HG03103 (cell line): ENCODE results near the gene SLC66A2.

Experiments
- ATAC-seq: cut with Tn5 transposase; IDR thresholded peaks from one replicate; pipeline ENCODE4 v1.9.1; 2021; ENCODE audit warnings: low read depth; ENCODE audit not compliant: unreplicated experiment

Gene SLC66A2

DNA sequence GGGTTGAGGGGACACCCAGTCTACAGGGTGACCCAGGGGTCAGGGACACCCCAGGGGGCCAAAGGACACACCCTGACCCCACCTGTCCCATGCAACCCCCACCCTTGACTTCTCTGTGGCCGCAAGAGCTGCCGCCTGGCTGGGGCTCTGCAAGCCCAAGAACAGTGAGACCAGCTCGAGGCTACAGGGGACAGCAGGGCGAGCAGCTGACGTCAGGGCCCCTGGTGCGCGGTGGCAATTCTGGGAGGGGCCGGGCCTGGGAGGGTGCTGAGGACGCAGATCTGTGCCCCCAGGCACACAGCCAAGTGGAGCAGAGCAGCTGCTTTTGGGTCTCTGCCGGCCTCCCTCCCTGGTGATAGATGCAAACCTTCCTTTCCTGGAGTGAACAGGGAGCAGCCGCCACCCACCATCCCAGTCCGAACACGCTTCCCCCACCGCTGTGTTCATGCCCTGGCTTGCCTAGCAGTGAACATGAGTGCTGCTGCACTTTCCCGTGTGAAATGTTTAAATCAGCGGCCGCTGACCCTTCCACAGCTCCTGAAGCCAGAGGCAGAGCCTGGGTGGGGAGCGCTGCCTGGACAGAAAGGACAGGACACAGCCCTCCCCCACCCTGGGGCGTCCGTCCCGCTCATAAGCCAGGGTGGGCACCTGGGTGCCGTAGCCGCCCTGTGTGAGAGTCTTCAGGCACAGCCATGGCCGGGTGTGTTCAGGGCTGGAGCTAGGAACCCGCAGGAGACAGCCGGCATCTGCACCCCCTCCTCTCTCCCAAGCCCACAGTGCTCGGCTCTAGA lies 46.9 kb downstream of the SLC66A2 start:
- no peak for ATAC-seq

DNA sequence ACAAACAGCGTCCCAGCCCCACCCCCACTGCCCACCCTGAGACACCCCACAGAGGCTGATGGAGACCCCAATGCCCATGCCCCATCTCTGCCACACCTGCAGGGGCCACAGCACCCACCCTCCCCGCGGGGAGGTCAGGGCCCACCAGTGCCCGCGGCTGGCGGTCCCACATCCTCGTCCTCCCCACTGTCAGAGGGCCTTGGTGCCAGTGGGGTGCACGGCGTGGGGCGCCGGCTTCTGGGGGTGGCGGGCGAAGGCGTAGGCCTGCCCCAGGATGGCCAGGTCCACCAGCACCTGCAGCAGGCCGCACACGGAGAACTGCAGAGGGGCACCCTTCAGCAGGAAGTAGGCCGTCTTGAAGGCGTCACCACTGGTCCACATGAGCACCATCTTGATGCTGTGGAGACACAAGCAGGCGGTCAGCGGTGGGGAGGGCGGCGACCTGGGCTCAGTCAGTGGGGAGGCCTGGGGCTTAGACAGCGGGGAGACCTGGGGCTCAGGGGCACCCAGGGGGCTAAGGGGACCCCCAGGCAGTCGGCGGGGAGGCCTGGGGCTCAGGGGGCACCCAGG lies 47.6 kb downstream of the SLC66A2 start:
- ATAC-seq: no peak

DNA sequence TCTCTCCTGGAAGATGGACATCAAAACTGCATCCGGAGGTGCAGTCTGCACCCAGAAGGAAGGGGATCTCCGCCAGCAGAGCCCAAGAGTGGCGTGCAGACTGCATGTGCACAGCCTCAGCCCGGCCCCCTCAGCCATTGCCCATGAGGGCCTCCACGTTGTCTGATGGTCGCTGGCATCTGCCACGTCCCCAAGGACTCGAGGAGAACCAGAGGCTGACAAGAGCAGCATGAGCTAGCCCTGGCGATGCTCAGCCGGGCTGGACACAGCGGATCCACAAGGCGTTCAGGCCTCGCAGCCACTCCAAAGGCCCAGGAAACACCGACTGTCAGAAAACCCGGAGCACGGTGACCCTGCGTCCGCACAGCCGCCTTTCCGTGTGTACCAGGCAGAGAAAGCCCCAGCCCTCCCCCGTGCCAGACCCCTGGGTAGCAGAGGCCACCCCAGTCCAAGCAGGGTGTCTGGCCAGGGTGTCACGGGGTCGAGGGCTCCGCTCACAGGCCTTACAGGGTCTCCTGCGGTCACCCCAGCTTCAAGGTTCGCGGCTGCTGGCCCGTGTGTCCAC lies 48.3 kb downstream of the SLC66A2 start:
- ATAC-seq: no peak

DNA sequence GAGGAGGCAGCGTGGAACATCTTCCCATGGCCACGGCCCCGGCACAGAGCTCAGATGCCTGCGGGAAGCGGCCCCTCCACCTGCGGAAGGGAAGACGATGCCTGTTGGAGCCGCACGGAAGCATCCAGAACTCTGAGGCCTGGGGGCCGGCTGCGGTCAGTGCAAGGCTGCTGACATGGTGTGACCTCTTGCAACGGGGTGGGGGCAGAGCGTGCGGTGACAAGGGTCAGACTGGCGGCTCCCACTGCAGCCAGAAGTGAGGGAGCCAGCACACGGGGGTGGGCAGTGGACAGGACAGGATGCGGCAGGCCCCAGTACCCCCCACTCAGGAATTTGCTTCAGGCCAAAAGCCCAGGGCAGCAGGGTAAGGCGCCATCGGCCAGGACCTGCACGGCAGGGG lies 48.8 kb downstream of the SLC66A2 start:
- no peak for ATAC-seq

DNA sequence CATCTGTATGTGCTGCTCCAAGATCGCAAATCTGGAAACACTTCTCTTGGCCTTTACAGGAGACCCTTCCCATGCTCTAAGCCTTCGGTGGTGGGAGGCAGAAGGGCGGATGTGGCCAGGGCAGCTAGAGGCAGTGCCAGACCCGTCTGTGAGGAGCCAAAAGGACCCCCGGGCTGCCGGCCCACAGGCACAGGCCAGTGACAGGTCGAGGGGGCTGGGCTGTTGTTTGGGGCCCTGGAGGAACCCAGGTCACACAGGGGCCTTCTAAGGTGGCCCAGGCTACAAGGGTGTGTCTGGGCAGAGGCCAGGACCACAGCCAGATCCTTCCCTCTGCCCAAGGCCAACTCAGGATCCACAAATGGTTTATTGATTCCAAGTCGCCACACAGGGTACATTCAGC lies 49.4 kb downstream of the SLC66A2 start:
- ATAC-seq: no peak

DNA sequence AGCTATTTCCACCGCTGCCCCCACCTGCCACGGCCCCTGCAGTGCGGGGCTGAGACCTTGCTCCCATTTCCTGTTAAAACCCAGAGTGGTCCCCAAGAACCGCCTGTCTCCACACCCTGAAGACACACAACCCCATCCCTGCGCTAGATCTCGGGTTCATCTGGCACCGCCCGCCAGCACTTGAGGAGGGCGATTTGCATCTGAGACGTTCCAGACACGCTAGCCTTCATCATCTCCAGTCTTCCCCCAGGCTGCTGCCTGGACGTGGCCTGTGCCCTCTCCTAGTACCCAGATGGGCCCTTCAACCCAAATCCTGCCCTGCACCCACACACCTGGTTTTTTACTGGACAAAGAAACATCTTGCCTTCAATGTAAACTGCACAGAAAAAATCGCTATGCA lies 49.8 kb downstream of the SLC66A2 start:
- ATAC-seq: no peak

DNA sequence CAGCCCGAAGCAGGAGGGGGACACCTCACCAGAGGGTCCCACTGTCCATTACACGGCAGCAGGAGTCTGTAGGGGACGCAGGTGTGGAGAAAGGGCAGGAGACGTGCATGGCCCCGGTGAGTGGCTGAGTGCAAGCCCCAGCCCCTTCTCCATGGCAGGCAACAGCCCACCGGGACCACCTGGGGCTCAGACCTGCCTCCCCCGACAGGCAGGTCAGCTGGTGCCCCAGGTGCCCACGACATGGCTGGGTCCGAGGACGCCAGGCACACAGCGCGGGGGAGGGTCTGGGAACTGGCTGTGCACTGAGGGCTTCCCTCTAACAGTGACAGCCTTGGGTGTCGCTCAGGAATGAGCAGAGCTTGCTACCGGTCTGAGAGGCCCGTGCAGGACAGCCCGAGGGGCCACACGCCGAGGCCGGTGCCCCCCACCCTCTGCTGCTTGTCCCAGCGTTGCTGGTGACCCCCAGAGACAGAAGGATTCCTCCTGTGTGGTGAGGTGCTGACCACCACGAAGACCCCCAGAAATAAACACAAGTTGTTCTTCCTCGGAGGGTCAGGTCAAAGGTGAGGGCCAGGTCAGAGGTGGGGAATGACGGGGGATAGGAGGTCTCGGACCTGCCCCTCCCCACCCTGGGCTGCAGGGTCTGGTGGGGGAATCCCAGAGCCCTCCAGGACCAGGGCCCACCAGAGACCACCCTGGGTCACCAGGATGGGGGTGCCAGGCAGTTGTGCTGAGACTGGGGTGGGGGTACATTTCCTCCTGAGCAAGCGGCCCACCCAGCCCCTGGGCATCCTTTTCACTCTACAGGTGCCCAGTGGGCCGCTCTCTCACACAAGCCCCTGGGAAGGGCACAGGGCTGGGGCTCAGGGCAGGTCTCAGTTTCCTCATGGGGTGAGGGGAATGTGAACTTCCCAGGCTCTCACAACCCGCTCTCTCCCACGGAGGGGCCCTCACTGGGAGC lies 50.6 kb downstream of the SLC66A2 start:
- no peak for ATAC-seq

DNA sequence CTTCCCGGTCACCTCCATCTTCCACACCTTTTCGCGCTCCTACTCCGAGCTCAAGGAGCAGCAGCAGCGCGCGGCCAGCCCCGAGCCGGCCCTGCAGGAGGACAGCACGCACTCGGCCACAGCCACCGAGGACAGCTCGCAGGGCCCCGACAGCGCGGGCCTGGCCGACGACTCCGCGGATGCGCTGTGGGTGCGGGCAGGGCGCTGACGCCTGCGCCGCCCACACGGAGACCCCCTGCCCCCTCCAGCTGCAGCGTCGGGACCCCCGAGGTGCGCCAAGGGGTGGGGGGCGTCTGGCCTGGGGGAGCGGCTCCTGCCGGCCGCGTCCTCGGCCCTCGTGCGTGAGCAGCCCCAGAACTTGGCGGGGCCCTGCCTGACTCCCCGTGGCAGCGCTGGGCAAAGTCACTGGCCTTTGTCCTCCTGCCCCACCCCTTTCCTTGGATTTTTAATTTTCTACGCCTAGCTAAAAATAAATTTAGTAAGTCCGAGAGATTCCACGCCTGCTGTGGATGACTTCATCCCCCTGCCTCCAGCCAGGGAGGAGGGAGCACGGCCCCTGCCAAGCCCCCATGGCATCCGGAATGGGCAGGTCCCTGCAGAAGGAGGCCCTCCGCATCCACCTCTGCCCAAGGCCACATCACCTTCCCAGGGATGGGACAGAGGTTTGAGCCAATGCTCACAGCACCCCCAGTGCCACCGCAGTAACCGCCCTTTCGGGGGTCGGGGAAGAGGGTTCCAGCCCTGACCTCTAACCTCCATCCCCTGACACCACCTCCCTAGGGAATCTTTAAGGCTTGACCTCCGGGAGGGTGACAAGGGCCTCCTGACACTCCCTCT lies 51.6 kb downstream of the SLC66A2 start:
- no peak for ATAC-seq

DNA sequence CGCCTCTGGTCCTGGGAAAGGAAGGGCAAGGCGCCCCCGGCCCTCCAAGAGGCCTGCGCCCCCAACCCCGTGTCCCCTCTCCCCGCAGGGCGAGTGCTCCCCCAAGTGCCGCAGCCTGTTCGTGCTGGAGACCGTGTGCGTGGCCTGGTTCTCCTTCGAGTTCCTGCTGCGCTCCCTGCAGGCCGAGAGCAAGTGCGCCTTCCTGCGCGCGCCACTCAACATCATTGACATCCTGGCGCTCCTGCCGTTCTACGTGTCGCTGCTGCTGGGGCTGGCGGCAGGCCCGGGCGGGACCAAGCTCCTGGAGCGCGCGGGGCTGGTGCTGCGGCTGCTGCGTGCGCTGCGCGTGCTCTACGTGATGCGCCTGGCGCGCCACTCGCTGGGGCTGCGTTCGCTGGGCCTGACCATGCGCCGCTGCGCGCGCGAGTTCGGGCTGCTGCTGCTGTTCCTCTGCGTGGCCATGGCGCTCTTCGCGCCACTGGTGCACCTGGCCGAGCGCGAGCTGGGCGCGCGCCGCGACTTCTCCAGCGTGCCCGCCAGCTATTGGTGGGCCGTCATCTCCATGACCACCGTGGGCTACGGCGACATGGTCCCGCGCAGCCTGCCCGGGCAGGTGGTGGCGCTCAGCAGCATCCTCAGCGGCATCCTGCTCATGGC lies 52.4 kb downstream of the SLC66A2 start:
- ATAC-seq: no peak

DNA sequence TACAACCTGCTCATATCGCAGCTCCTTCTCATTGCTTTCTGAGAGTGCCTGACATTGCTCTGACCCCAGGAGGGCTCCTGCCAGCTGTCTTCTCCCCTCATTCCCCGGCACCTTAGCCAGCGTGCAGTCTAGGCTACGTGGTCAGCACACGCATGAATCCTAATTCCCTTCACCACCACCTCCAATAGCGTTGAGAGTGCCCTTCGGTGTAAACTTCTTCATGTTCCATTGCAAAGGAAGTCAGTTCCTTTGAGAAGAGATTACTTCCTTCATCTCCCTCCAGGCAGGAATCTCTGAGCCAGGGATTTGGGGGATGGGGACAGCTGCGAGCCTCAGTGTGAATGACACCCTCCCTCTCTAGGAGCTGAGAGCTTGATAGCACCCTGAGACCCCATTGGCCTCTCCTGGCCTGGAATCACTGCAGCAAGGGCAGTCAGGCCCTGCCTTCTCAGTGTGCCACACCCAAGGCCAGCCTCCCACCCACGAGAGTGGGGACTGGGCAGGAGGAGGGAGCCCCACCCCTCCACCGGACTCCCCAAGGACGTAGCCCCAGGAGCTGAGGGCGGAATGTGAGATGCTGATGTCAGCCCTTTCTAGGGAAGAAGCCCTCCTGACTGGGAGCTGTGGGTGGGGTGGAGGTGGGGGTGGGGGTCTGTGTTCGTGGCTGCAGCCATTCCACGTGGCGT lies 53.4 kb downstream of the SLC66A2 start:
- ATAC-seq: no peak

DNA sequence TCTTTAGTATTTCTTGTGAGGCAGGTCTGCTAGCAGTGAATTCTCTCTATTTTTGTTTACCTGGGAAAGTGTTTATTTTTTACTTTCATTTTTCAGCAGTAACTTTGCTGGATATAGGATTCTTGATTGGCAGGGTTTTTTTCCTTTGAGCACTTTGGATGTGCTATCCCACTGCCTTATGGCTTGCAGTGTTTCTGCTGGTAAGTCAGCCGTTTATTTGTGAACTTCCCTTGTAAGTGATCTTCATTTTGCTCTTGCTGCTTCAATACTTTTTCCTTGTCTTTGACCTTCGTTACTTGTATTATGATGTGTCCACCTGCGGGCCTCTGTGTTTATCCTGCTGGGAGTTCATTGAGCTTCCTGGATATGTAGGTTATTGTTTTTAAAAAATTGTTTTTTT lies 54.7 kb downstream of the SLC66A2 start:
- ATAC-seq: no peak

DNA sequence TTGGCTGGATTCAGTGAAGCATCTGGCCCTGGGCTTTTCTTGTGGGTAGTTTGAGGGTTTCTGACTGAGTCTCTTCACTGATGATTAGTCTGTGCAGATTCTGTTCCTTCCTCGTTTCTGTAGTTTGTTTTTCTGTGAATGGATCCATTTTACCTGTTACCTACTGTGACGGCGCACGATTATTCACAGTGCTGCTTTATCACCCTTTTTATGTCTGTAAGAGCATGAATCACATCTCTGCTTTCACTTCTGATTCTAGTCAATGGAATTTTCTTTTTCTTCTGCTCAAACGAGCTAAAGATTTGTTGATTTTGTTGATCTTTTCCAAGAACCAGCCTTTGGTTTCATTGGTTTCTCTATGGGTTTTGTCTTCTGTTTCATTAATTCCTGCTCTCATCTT lies 60.8 kb downstream of the SLC66A2 start:
- ATAC-seq: no peak

DNA sequence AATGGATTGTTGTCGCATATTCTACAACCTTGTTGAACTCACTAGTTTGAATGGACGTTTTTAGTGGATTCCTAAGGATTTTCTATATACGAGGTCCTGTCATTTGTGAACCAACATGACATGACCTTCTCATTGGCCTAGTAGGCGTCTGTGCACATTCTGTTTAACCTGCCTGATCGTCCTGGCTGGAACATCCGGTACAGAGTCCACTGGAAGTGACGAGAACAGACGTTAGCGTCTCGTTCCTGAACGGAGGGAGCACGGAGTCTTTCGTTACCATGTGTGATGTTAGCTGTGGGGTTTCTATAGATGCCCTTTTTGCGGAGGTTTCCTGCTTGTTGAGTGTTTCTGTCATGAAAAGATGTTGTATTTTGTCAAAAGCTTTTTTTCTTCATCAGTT lies 61.9 kb downstream of the SLC66A2 start:
- ATAC-seq: no peak

DNA sequence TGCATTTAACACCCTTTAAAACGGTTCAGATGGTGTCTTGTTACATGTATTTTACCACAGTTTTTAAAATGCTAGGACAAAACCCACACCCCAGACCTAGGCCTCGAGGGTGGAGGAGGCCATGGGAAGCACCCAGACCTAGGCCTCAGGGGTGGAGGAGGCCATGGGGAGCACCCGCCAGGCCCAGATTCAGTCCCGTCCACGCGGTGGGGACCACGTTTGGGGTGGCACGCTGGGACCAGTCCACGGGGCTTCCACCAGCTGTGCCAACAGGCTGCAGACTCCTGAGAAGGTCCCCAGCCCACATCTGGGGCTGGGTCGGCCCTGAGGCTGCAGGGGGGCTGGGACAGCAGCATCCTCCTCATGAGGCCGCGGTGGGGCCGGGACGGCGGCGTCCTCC lies 63.4 kb downstream of the SLC66A2 start:
- no peak for ATAC-seq

DNA sequence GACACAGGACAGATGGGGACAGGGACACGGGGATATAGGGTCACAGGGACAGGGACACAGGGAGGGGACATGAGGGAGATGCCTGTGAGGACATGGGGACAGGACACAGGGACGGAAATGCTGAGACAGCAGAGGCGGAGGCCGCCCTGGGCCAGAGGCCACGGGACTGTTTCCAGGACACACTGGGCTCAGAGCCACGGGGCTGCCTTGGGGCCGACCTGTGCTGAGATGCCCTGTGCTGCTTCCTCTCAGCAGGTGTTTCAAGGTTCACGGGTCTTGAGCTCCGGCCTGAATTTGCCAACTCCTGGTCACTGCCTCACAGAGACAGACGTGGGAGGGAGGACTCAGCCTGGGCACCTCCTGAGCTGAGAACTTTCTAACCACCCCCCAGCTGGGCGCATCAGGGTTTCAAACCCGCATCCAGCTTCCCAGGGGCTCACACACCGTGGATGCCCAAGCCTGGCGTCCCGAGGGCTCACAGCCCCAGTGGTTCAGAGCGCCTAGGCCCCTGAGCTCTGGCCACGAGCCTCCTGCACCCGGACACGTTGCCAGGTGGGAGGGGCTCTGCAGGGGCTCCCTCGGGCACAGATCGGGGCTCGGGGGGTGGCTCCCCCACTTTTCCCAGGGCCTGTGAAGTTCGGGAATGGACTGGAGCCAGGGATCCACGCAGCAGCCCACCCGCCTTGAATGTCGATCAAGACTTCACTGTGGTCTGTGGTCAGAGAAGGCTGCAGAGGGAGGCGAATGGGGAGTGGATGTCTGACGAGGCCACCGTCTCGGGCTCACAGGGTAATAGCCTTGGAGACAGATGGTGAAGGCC lies 64.1 kb downstream of the SLC66A2 start:
- ATAC-seq: no peak

DNA sequence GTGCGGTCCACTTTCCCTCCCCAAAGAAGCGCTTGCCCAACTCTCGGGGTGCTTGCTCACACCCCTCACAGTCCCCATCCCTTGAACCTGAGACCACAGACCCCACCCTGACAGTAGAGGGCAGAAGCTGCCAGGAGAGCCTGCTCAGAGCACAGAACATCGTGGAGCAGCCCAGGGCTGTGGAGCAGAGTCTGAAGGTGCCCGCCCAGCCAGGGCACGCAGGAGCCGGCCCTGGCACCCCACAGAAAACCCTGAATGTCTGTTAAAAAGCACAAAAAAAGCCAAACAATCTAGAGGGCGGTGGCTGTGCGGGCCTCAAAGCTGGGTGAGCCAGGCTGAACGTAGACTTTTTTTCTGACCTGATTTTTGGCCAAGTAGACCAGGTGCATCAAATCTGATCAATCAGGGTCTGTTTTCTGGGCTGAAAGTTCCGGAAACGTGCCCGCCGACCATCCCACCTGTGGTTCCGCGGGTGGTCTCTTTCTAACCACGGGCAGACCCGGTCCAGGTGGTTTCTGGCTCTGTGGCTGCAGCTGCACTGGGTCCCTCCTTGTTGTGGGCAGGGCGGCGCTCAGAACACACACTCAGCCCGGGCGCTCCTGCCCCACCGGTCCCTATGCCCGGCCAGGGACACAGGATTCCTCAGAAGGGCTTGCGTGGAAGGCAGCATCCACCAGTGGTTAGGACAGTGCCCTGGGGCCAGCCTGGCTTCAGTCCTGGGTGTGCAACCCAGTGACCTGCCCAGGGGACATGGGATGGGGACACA lies 66.3 kb downstream of the SLC66A2 start:
- no peak for ATAC-seq

DNA sequence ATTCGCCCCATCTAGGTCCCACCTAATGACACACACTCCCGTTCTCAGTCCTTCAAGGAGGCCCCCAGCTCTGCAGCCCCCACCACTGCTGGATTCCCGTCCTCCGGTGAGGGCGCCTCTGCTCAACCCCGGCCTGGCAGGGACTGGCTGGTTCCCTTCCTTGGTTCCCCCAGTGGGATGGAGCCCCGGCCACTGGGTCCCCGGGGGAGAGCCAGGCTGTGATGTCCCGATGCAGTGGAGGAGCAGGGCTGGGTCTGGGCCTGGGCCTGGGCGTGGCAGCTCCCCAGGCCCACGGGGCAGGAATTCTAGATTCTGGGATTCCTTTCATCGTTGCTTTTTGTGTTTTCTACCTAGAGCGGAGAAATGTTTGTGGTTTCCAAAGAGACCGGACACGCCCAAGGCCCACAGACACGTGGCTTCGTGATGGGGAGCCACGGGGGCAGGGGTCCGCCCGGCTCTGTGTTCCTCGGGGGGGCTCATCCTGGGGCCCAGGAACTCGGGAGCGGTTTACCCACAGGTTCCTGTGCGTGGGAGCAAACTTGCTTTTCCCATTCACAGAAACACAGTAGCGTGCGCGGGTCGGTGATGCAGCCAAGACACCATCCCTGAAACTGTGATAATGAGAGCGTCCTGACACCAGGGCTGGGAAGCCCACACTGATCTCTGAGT lies 67.0 kb downstream of the SLC66A2 start:
- ATAC-seq: no peak
